Measurements from ENCODE around the gene MISP.

DNA sequence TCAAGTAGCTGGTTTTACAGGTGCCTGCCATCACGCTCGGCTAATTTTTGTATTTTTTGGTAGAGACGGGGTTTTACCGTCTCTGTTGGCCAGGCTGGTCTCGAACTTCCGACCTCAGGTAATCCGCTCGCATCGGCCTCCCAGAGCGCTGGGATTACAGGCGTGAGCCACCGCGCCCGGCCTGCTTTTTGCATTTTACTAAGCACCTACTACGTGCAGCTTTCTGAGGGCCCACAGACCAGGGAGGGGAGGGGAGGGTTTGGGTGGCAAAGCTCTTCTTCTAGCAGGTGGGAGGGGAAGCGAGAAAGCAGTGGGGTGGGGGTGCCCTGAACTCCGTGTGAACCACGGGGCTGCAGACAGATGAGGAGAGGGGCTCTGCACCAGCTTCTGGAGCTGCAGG lies 27.2 kb upstream of the MISP start:
- no peak for TF ChIP-seq CREB1 (IDR thresholded peaks at IDR 0.05)
- no peak for TF ChIP-seq POLR2AphosphoS5 (IDR thresholded peaks at IDR 0.05; ENCODE audit: low read depth, low read length)
- TF ChIP-seq, protein P1, sequence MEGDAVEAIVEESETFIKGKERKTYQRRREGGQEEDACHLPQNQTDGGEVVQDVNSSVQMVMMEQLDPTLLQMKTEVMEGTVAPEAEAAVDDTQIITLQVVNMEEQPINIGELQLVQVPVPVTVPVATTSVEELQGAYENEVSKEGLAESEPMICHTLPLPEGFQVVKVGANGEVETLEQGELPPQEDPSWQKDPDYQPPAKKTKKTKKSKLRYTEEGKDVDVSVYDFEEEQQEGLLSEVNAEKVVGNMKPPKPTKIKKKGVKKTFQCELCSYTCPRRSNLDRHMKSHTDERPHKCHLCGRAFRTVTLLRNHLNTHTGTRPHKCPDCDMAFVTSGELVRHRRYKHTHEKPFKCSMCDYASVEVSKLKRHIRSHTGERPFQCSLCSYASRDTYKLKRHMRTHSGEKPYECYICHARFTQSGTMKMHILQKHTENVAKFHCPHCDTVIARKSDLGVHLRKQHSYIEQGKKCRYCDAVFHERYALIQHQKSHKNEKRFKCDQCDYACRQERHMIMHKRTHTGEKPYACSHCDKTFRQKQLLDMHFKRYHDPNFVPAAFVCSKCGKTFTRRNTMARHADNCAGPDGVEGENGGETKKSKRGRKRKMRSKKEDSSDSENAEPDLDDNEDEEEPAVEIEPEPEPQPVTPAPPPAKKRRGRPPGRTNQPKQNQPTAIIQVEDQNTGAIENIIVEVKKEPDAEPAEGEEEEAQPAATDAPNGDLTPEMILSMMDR (IDR thresholded peaks at IDR 0.05; ENCODE audit: control extremely low read depth in 1 of 3, insufficient read depth in 1 of 3, low read depth in 1 of 3, low read length in 3 of 3): no peak
- TF ChIP-seq KDM1A (IDR thresholded peaks at IDR 0.05; ENCODE audit: borderline replicate concordance, low read length): no peak
- TF ChIP-seq EZH2 (IDR thresholded peaks at IDR 0.05; ENCODE audit: low read depth, low read length, severe bottlenecking): no peak
- no peak for TF ChIP-seq RAD21 (IDR thresholded peaks at IDR 0.05 in 1 of 2, conservative IDR thresholded peaks at IDR 0.05 in 1 of 2; ENCODE audit: low read depth in 2 of 2, low read length in 2 of 2)
- TF ChIP-seq CHD1 (IDR thresholded peaks at IDR 0.05; ENCODE audit: low read depth, low read length): no peak
- TF ChIP-seq TAF1 (IDR thresholded peaks at IDR 0.05; ENCODE audit: low read depth, low read length): no peak
- no peak for TF ChIP-seq POLR2A (IDR thresholded peaks at IDR 0.05; ENCODE audit: control extremely low read depth in 1 of 2, low read depth in 2 of 2, low read length in 2 of 2)
- TF ChIP-seq HDAC2 (IDR thresholded peaks at IDR 0.05; ENCODE audit: borderline replicate concordance in 1 of 2, low read depth in 2 of 2, low read length in 2 of 2): no peak
- TF ChIP-seq ZNF274 (IDR thresholded peaks at IDR 0.05; ENCODE audit: borderline replicate concordance, extremely low read depth, low read length): no peak
- TF ChIP-seq, protein P2, sequence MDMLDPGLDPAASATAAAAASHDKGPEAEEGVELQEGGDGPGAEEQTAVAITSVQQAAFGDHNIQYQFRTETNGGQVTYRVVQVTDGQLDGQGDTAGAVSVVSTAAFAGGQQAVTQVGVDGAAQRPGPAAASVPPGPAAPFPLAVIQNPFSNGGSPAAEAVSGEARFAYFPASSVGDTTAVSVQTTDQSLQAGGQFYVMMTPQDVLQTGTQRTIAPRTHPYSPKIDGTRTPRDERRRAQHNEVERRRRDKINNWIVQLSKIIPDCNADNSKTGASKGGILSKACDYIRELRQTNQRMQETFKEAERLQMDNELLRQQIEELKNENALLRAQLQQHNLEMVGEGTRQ (IDR thresholded peaks at IDR 0.05; ENCODE audit: low read length): no peak
